H1 (cell line): Measurements from ENCODE around the gene PHTF2. TPM values are rescaled to one million over a fixed set of nuclear protein-coding genes. Genes with fewer than 3 reads are reported as not detected.

Experiments
- ATF3 ChIP-seq: IDR thresholded peaks from 2 replicates; pipeline ENCODE4 v1.6.1; 2011; ENCODE audit warnings: low read depth, mild to moderate bottlenecking, low read length; ENCODE audit not compliant: insufficient read depth
- CBX5 ChIP-seq: fragments of 300-800, 300-1000 bp; sonication (generic); IDR thresholded peaks from 2 replicates; pipeline ENCODE4 v1.7.1; 2016; ENCODE audit warnings: antibody characterized with exemption, low read length, low read depth
- CBX8 ChIP-seq: fragments of 300-800, 300-1000 bp; sonication (generic); IDR thresholded peaks from 2 replicates; pipeline ENCODE4 v1.7.1; 2016; ENCODE audit warnings: low read depth, low read length, borderline replicate concordance
- EGR1 ChIP-seq: IDR thresholded peaks from 2 replicates; pipeline ENCODE4 v1.6.1; 2011; ENCODE audit warnings: low read depth, low read length, borderline replicate concordance
- EP300 ChIP-seq, 2 experiments: IDR thresholded peaks; 1 replicate in 1 of 2; 2 replicates in 1 of 2; pipeline ENCODE4 v1.6.1; 2011 to 2012; ENCODE audit warnings: low read depth in 2 of 2, low read length in 2 of 2, mild to moderate bottlenecking in 2 of 2, borderline replicate concordance in 1 of 2, inconsistent platforms in 1 of 2, moderate library complexity in 1 of 2
- PHF8 ChIP-seq: fragments of 200-600 bp; sonication (generic); conservative IDR thresholded peaks from 2 replicates; pipeline ENCODE4 v1.7.1; 2012; ENCODE audit warnings: low read depth, mild to moderate bottlenecking, inconsistent platforms, low read length, moderate library complexity
- RBBP5 ChIP-seq: IDR thresholded peaks from 2 replicates; pipeline ENCODE4 v1.7.1; 2012; ENCODE audit warnings: low read depth, mild to moderate bottlenecking, inconsistent platforms, low read length, moderate library complexity, borderline replicate concordance
- SAP30 ChIP-seq: fragments of 300-600 bp; sonication (generic); IDR thresholded peaks from 2 replicates; pipeline ENCODE4 v1.7.1; 2012; ENCODE audit warnings: low read length, moderate library complexity, mild to moderate bottlenecking, inconsistent platforms; ENCODE audit not compliant: insufficient read depth, insufficient replicate concordance
- SP1 ChIP-seq: IDR thresholded peaks from 2 replicates; pipeline ENCODE4 v1.6.1; 2011; ENCODE audit warnings: low read depth, low read length
- TAF1 ChIP-seq: IDR thresholded peaks from 2 replicates; pipeline ENCODE4 v1.6.1; 2011; ENCODE audit warnings: mild to moderate bottlenecking, low read depth, low read length
- polyA plus RNA-seq, 7 experiments: library from polyadenylated mRNA; depleted of rRNA in 3 of 7; stranded (reverse) in 5 of 7; unstranded in 2 of 7; fragments of >200 nt in 5 of 7; fragments of 200-250 nt in 2 of 7; gene quantifications; 1 replicate in 5 of 7; 2 replicates in 1 of 7; 4 replicates in 1 of 7; pipeline versions ENCODE4 v1.2.1 to v1.2.3, GENCODE V29; 2011 to 2013; ENCODE audit warnings: missing spikeins in 2 of 7, mixed read lengths in 2 of 7
- total RNA-seq: library from RNA; stranded (reverse); fragmentation: NEBNext Ultra II Directional; extraction: Animal tissue kit (Norgen Biotek cat#: 25700); gene quantifications from 2 replicates; pipeline ENCODE4 v1.2.1, GENCODE V29; 2021
- TF ChIP-seq, protein P1 (sequence below): fragments of 300-600 bp; sonication (generic); IDR thresholded peaks from 2 replicates; pipeline ENCODE4 v1.7.1; 2012; ENCODE audit warnings: low read length, moderate library complexity, mild to moderate bottlenecking, inconsistent platforms; ENCODE audit not compliant: insufficient replicate concordance

PHTF2 gene
- total and polyA plus RNA-seq, 2 of the 8 experiments (the other 6 are each of a cell fraction or from before 2014, with no cell fraction given), result 9.0 to 25.4 TPM

- TF ChIP-seq, protein P1, sequence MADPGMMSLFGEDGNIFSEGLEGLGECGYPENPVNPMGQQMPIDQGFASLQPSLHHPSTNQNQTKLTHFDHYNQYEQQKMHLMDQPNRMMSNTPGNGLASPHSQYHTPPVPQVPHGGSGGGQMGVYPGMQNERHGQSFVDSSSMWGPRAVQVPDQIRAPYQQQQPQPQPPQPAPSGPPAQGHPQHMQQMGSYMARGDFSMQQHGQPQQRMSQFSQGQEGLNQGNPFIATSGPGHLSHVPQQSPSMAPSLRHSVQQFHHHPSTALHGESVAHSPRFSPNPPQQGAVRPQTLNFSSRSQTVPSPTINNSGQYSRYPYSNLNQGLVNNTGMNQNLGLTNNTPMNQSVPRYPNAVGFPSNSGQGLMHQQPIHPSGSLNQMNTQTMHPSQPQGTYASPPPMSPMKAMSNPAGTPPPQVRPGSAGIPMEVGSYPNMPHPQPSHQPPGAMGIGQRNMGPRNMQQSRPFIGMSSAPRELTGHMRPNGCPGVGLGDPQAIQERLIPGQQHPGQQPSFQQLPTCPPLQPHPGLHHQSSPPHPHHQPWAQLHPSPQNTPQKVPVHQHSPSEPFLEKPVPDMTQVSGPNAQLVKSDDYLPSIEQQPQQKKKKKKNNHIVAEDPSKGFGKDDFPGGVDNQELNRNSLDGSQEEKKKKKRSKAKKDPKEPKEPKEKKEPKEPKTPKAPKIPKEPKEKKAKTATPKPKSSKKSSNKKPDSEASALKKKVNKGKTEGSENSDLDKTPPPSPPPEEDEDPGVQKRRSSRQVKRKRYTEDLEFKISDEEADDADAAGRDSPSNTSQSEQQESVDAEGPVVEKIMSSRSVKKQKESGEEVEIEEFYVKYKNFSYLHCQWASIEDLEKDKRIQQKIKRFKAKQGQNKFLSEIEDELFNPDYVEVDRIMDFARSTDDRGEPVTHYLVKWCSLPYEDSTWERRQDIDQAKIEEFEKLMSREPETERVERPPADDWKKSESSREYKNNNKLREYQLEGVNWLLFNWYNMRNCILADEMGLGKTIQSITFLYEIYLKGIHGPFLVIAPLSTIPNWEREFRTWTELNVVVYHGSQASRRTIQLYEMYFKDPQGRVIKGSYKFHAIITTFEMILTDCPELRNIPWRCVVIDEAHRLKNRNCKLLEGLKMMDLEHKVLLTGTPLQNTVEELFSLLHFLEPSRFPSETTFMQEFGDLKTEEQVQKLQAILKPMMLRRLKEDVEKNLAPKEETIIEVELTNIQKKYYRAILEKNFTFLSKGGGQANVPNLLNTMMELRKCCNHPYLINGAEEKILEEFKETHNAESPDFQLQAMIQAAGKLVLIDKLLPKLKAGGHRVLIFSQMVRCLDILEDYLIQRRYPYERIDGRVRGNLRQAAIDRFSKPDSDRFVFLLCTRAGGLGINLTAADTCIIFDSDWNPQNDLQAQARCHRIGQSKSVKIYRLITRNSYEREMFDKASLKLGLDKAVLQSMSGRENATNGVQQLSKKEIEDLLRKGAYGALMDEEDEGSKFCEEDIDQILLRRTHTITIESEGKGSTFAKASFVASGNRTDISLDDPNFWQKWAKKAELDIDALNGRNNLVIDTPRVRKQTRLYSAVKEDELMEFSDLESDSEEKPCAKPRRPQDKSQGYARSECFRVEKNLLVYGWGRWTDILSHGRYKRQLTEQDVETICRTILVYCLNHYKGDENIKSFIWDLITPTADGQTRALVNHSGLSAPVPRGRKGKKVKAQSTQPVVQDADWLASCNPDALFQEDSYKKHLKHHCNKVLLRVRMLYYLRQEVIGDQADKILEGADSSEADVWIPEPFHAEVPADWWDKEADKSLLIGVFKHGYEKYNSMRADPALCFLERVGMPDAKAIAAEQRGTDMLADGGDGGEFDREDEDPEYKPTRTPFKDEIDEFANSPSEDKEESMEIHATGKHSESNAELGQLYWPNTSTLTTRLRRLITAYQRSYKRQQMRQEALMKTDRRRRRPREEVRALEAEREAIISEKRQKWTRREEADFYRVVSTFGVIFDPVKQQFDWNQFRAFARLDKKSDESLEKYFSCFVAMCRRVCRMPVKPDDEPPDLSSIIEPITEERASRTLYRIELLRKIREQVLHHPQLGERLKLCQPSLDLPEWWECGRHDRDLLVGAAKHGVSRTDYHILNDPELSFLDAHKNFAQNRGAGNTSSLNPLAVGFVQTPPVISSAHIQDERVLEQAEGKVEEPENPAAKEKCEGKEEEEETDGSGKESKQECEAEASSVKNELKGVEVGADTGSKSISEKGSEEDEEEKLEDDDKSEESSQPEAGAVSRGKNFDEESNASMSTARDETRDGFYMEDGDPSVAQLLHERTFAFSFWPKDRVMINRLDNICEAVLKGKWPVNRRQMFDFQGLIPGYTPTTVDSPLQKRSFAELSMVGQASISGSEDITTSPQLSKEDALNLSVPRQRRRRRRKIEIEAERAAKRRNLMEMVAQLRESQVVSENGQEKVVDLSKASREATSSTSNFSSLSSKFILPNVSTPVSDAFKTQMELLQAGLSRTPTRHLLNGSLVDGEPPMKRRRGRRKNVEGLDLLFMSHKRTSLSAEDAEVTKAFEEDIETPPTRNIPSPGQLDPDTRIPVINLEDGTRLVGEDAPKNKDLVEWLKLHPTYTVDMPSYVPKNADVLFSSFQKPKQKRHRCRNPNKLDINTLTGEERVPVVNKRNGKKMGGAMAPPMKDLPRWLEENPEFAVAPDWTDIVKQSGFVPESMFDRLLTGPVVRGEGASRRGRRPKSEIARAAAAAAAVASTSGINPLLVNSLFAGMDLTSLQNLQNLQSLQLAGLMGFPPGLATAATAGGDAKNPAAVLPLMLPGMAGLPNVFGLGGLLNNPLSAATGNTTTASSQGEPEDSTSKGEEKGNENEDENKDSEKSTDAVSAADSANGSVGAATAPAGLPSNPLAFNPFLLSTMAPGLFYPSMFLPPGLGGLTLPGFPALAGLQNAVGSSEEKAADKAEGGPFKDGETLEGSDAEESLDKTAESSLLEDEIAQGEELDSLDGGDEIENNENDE, result no peak
- TF ChIP-seq EP300 (IDR thresholded peaks at IDR 0.05; ENCODE audit: borderline replicate concordance in 1 of 2, low read depth in 2 of 2, low read length in 2 of 2) (no peak), SP1 (no peak), CBX8 (no peak), TAF1 (no peak), SAP30 (no peak), PHF8 (no peak), EGR1 (no peak), CBX5 (no peak), RBBP5 (no peak), ATF3 (no peak)
These were observed 60.8 kb downstream of the PHTF2 start (continued) for GRCh38 chr7:77859343-77859742.
